ENCODE measurements around the gene LCT. TPM values are rescaled to one million over a fixed set of nuclear protein-coding genes. Genes with fewer than 3 reads are reported as not detected.

The LCT gene
- total RNA-seq, 1 experiment from 2014 or later, result not detected

GRCh38 chr2:135820003-135820618 lies 16.9 kb downstream of the LCT start:
- Histone ChIP-seq H3K36me3 (ENCODE audit: low read depth) (no peaks in the 10 kb centered on the region), H3K4me3 (no peak overlapping the region), H3K79me2 (ENCODE audit: low read depth) (no peaks in the 10 kb centered on the region), H3K4me2 (no peak overlapping the region), H3K4me1 (replicated peaks; ENCODE audit: insufficient read depth) (no peaks in the 10 kb centered on the region), H3K9me3 (ENCODE audit: insufficient read depth, low read depth) (no peaks in the 10 kb centered on the region; the same call in 1 of the 2 replicates), H3K27me3 (ENCODE audit: insufficient read depth, low read depth) (peaks cover 51% of the 10 kb centered on the region), H2AFZ (no peak overlapping the region), H3K9me2 (ENCODE audit: insufficient read depth) (no peaks in the 10 kb centered on the region), H3F3A (ENCODE audit: insufficient read depth, low read depth) (no peaks in the 10 kb centered on the region), H4K20me1 (ENCODE audit: insufficient read depth) (no peaks in the 10 kb centered on the region), H3K27ac (no peak overlapping the region)
- CTCF ChIA-PET, result no interaction called here
- no peak for TF ChIP-seq EZH2 (IDR thresholded peaks at IDR 0.05; ENCODE audit: low read depth)
- TF ChIP-seq, protein P1, sequence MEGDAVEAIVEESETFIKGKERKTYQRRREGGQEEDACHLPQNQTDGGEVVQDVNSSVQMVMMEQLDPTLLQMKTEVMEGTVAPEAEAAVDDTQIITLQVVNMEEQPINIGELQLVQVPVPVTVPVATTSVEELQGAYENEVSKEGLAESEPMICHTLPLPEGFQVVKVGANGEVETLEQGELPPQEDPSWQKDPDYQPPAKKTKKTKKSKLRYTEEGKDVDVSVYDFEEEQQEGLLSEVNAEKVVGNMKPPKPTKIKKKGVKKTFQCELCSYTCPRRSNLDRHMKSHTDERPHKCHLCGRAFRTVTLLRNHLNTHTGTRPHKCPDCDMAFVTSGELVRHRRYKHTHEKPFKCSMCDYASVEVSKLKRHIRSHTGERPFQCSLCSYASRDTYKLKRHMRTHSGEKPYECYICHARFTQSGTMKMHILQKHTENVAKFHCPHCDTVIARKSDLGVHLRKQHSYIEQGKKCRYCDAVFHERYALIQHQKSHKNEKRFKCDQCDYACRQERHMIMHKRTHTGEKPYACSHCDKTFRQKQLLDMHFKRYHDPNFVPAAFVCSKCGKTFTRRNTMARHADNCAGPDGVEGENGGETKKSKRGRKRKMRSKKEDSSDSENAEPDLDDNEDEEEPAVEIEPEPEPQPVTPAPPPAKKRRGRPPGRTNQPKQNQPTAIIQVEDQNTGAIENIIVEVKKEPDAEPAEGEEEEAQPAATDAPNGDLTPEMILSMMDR (conservative IDR thresholded peaks at IDR 0.05), result no peak
- POLR2A ChIA-PET (ENCODE audit: unreplicated experiment), result no interaction called here
- intact Hi-C loops (cut with micrococcal nuclease; ENCODE audit: unreplicated experiment), result no loop called here
- DNase-seq, result no peak
- no TSS peak for BruUV-seq (replicated peaks)

GRCh38 chr2:135818937-135819610 lies 17.9 kb downstream of the LCT start:
- intact Hi-C loops (cut with micrococcal nuclease; ENCODE audit: unreplicated experiment), result no loop called here
- no peak for DNase-seq
- H3F3A ChIP-seq (ENCODE audit: insufficient read depth, low read depth), result no peaks in the 10 kb centered on the region
- H3K4me3 ChIP-seq, result no peak overlapping the region
- no peak for TF ChIP-seq EZH2 (IDR thresholded peaks at IDR 0.05; ENCODE audit: low read depth)
- TF ChIP-seq, protein P1 (conservative IDR thresholded peaks at IDR 0.05), result peak; percentile 49; the same call in 1 of the 2 replicates
- peaks cover 50% of the 10 kb centered on the region for H3K27me3 ChIP-seq (ENCODE audit: insufficient read depth, low read depth)
- no TSS peak for BruUV-seq (replicated peaks)
- H3K4me1 ChIP-seq (replicated peaks; ENCODE audit: insufficient read depth), result no peaks in the 10 kb centered on the region
- H3K9me3 ChIP-seq (ENCODE audit: insufficient read depth, low read depth), result no peaks in the 10 kb centered on the region; the same call in 1 of the 2 replicates
- H3K4me2 ChIP-seq, result no peak overlapping the region
- ChIA-PET CTCF (no interaction called here), POLR2A (ENCODE audit: unreplicated experiment) (no interaction called here)
- H3K36me3 ChIP-seq (ENCODE audit: low read depth), result no peaks in the 10 kb centered on the region
- H2AFZ ChIP-seq, result no peak overlapping the region
- no peaks in the 10 kb centered on the region for H3K79me2 ChIP-seq (ENCODE audit: low read depth)
- H3K9me2 ChIP-seq (ENCODE audit: insufficient read depth), result no peaks in the 10 kb centered on the region
- H3K27ac ChIP-seq, result no peak overlapping the region
- H4K20me1 ChIP-seq (ENCODE audit: insufficient read depth), result no peaks in the 10 kb centered on the region

- peaks cover 53% of the 10 kb centered on the region for H3K27me3 ChIP-seq (ENCODE audit: insufficient read depth, low read depth)
- no peak overlapping the region for H3K4me2 ChIP-seq
- no peaks in the 10 kb centered on the region for H3K4me1 ChIP-seq (replicated peaks; ENCODE audit: insufficient read depth)
- H2AFZ ChIP-seq, result no peak overlapping the region
- H3K79me2 ChIP-seq (ENCODE audit: low read depth), result no peaks in the 10 kb centered on the region
- no peak overlapping the region for H3K27ac ChIP-seq
- no peaks in the 10 kb centered on the region for H4K20me1 ChIP-seq (ENCODE audit: insufficient read depth)
- ChIA-PET CTCF (no interaction called here), POLR2A (ENCODE audit: unreplicated experiment) (no interaction called here)
- TF ChIP-seq, protein P1 (conservative IDR thresholded peaks at IDR 0.05), result no peak
- TF ChIP-seq EZH2 (IDR thresholded peaks at IDR 0.05; ENCODE audit: low read depth), result no peak
- no TSS peak for BruUV-seq (replicated peaks)
- intact Hi-C loops (cut with micrococcal nuclease; ENCODE audit: unreplicated experiment), result no loop called here
- H3K36me3 ChIP-seq (ENCODE audit: low read depth), result no peaks in the 10 kb centered on the region
- no peak overlapping the region for H3K4me3 ChIP-seq
- no peaks in the 10 kb centered on the region for H3F3A ChIP-seq (ENCODE audit: insufficient read depth, low read depth)
- no peaks in the 10 kb centered on the region for H3K9me2 ChIP-seq (ENCODE audit: insufficient read depth)
- DNase-seq, result no peak
- H3K9me3 ChIP-seq (ENCODE audit: insufficient read depth, low read depth), result no peaks in the 10 kb centered on the region; the same call in 1 of the 2 replicates
These were observed 19.0 kb downstream of the LCT start for GRCh38 chr2:135817951-135818350.

Measured in PC-9 (cell line).